ENCODE results near the gene C10orf90. TPM values are rescaled to one million over a fixed set of nuclear protein-coding genes. Genes with fewer than 3 reads are reported as not detected.

Gene C10orf90
- total and polyA plus RNA-seq, 2 donors (not counting 3 experiments of a cell fraction or from before 2014, with no cell fraction given): not detected

- FAIRE-seq: no peak
- CTCF ChIA-PET: no interaction called here
- POLR2A ChIA-PET: no interaction called here
These were observed 101.6 kb downstream of the C10orf90 start for GRCh38 chr10:126568809-126569385.

GRCh38 chr10:126565871-126566270, 104.6 kb downstream of the C10orf90 start:
- H3K79me2 ChIP-seq (ENCODE audit: control insufficient read depth, insufficient read depth, low read length): no peaks in the 10 kb centered on the region
- H3K9ac ChIP-seq (replicated peaks; ENCODE audit: extremely low read depth, insufficient read depth, low read length): no peak overlapping the region
- no peaks in the 10 kb centered on the region for H3K27me3 ChIP-seq (ENCODE audit: control insufficient read depth in 2 of 2, insufficient read depth in 2 of 2, low read length in 2 of 2)
- H3K4me1 ChIP-seq (ENCODE audit: control insufficient read depth, extremely low read depth, insufficient read depth, low read length): no peaks in the 10 kb centered on the region
- no peaks in the 10 kb centered on the region for H4K20me1 ChIP-seq (replicated peaks; ENCODE audit: control insufficient read depth, extremely low read depth, insufficient read depth, low read length)
- H3K4me3 ChIP-seq (replicated peaks in 1 of 3; ENCODE audit: insufficient read depth in 1 of 3, low read depth in 1 of 3, low read length in 3 of 3): no peak overlapping the region
- no peak for FAIRE-seq
- no peaks in the 10 kb centered on the region for H3K9me1 ChIP-seq (replicated peaks; ENCODE audit: control insufficient read depth, extremely low read depth, insufficient read depth, low read length)
- DNase-seq (ENCODE audit: low read depth, low spot score): no peak
- no TSS peak for BruUV-seq (replicated peaks)
- H3K4me2 ChIP-seq (ENCODE audit: insufficient read depth, low read length): no peak overlapping the region
- dilution Hi-C loops (cut with MboI; ENCODE audit: extremely low pct_ligation_motif_present, low sequenced_read_pairs) (no loop called here), intact Hi-C loops (cut with micrococcal nuclease) (no loop called here)
- no peaks in the 10 kb centered on the region for H3K9me3 ChIP-seq (replicated peaks; ENCODE audit: control insufficient read depth, insufficient read depth, low read length)
- no peak overlapping the region for H2AFZ ChIP-seq (ENCODE audit: low read depth, low read length)
- ChIA-PET POLR2A (no interaction called here), CTCF (no interaction called here)
- no peak overlapping the region for H3K27ac ChIP-seq (ENCODE audit: insufficient read depth, low read depth, low read length)
- no peaks in the 10 kb centered on the region for H3K36me3 ChIP-seq (ENCODE audit: control insufficient read depth in 2 of 2, extremely low read depth in 1 of 2, insufficient read depth in 2 of 2, low read length in 2 of 2)
- TF ChIP-seq GATA2 (IDR thresholded peaks at IDR 0.05; ENCODE audit: insufficient read depth, insufficient read length, low read depth, low read length) (no peak), FOS (IDR thresholded peaks at IDR 0.05; ENCODE audit: borderline replicate concordance, insufficient read depth, low read length) (no peak), MYC (IDR thresholded peaks at IDR 0.05; ENCODE audit: low read depth, low read length) (no peak), MAX (IDR thresholded peaks at IDR 0.05; ENCODE audit: insufficient read depth, insufficient read length) (no peak)

More at GRCh38 chr10:126568809-126569385, 101.6 kb downstream of the C10orf90 start:
- dilution Hi-C loops (cut with MboI; ENCODE audit: extremely low pct_ligation_motif_present, low sequenced_read_pairs) (no loop called here), intact Hi-C loops (cut with micrococcal nuclease) (no loop called here)
- H3K4me3 ChIP-seq (replicated peaks in 1 of 3; ENCODE audit: insufficient read depth in 1 of 3, low read depth in 1 of 3, low read length in 3 of 3): no peak overlapping the region
- H3K4me1 ChIP-seq (ENCODE audit: control insufficient read depth, extremely low read depth, insufficient read depth, low read length): no peaks in the 10 kb centered on the region
- no peaks in the 10 kb centered on the region for H3K79me2 ChIP-seq (ENCODE audit: control insufficient read depth, insufficient read depth, low read length)
- TF ChIP-seq MAX (IDR thresholded peaks at IDR 0.05; ENCODE audit: insufficient read depth, insufficient read length): no peak
- no peak for TF ChIP-seq JUN (IDR thresholded peaks at IDR 0.05; ENCODE audit: borderline replicate concordance, insufficient read depth, insufficient read length, low read depth)
- H2AFZ ChIP-seq (ENCODE audit: low read depth, low read length): no peak overlapping the region
- H3K27ac ChIP-seq (ENCODE audit: insufficient read depth, low read depth, low read length): no peak overlapping the region
- no peak overlapping the region for H3K4me2 ChIP-seq (ENCODE audit: insufficient read depth, low read length)
- H3K9me3 ChIP-seq (replicated peaks; ENCODE audit: control insufficient read depth, insufficient read depth, low read length): no peaks in the 10 kb centered on the region
- H3K27me3 ChIP-seq (ENCODE audit: control insufficient read depth in 2 of 2, insufficient read depth in 2 of 2, low read length in 2 of 2): no peaks in the 10 kb centered on the region
- H3K9ac ChIP-seq (replicated peaks; ENCODE audit: extremely low read depth, insufficient read depth, low read length): no peak overlapping the region
- no peaks in the 10 kb centered on the region for H3K36me3 ChIP-seq (ENCODE audit: control insufficient read depth in 2 of 2, extremely low read depth in 1 of 2, insufficient read depth in 2 of 2, low read length in 2 of 2)
- DNase-seq (ENCODE audit: low read depth, low spot score): no peak
- no TSS peak for BruUV-seq (replicated peaks)
- H3K9me1 ChIP-seq (replicated peaks; ENCODE audit: control insufficient read depth, extremely low read depth, insufficient read depth, low read length): no peaks in the 10 kb centered on the region
- H4K20me1 ChIP-seq (replicated peaks; ENCODE audit: control insufficient read depth, extremely low read depth, insufficient read depth, low read length): no peaks in the 10 kb centered on the region
